Measurements from ENCODE around the gene CASZ1.

DNA sequence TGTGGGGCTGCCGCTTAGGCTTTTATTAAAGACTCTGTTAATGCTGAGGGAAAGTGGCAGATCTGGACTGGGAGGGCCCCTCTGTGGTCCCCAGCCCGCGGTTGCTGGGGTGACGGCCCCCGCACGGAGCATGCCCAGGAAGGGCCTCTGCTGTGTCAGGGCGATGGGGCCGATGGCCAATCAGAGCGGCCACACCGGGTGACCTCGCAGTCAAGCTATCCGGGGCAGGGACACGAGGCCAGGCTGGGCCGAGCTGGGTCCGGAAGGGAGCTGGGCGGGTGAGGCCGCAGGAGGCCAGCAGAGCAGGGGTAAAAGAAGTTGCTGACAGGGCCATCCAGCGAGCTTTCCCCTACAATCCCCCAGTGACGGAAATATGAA, 145.1 kb downstream of the CASZ1 start:
- TF ChIP-seq POLR2A (IDR thresholded peaks at IDR 0.05) (no peak), EP300 (IDR thresholded peaks at IDR 0.05) (no peak)
- TF ChIP-seq, protein P1, sequence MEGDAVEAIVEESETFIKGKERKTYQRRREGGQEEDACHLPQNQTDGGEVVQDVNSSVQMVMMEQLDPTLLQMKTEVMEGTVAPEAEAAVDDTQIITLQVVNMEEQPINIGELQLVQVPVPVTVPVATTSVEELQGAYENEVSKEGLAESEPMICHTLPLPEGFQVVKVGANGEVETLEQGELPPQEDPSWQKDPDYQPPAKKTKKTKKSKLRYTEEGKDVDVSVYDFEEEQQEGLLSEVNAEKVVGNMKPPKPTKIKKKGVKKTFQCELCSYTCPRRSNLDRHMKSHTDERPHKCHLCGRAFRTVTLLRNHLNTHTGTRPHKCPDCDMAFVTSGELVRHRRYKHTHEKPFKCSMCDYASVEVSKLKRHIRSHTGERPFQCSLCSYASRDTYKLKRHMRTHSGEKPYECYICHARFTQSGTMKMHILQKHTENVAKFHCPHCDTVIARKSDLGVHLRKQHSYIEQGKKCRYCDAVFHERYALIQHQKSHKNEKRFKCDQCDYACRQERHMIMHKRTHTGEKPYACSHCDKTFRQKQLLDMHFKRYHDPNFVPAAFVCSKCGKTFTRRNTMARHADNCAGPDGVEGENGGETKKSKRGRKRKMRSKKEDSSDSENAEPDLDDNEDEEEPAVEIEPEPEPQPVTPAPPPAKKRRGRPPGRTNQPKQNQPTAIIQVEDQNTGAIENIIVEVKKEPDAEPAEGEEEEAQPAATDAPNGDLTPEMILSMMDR (IDR thresholded peaks at IDR 0.05): no peak
